ENCODE measurements around the gene SMIM36.
"Not testable (repeated sequence)": the region's sequence is repeated elsewhere in the genome, so short reads cannot be mapped to it uniquely, and the experiment has no call there.

The SMIM36 gene

DNA sequence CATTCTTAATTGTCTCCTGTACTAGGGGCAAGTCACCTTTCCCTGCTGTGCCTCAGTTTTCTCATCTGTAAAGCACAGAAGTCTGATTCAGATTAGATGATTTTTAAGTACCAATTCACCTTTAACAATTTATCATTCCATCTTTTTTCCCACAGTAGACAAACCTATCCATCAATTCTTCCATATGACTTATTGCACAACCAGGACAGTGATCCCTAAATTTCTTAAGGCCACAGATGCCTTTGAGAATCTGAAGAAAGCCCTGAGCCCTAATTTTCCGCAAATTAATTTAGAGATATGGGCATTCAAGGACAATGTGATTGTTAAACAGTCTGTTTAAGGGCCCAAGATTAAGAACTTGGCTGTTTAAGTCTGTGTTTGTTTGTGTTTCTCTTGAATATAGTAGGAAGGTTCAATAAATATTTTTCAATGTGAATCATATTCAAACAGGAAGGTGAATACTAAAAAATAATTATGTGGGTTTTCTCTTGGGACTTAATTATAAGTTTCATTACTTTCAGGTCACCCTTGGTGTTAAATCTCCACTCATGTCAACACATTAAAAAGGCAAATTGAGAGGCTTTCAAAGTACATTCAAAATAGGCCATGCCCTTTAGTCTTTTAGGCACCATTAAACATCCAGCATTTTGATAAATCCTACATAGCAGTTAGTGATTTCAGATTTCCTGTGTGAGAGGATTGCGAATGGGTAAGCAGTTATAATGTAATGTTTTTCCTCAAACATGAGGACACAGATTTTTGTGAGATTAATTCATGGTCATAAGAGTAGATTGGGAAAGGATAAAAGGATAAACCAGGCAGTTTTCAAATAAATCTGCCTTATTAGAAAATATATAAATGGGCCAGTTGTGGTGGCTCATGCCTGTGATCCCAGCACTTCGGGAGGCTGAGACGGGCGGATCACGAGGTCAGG is 54.7 kb downstream of the SMIM36 start:
- DNase-seq (ENCODE audit: low read depth, low spot score) = no peak

DNA sequence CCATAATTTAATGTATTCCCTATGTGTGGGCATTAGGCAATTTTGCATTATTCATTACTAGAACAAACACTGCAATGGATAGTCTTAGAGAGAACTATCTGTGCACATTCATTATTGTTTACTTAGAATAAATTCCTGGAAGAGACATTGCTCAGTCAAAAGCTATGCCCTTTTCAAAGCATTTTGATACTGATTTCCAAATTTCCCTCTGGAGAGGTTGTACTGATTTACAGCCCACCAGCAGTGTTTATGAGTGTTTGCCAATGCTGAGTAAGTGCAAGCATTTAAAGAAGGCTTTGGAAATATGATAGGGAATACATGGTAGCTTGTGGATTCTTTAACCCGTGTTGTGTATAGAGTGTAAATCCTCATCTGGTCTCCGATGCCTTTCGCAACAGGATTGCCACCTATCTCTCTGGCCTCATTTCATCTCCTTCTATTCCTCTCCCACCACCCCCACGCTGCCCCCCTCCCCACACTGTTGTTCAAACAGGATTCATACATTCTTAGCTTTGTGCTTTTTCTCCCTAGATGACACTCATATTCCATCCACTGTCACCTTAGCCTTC is 56.3 kb downstream of the SMIM36 start:
- DNase-seq (ENCODE audit: low read depth, low spot score) = no peak

DNA sequence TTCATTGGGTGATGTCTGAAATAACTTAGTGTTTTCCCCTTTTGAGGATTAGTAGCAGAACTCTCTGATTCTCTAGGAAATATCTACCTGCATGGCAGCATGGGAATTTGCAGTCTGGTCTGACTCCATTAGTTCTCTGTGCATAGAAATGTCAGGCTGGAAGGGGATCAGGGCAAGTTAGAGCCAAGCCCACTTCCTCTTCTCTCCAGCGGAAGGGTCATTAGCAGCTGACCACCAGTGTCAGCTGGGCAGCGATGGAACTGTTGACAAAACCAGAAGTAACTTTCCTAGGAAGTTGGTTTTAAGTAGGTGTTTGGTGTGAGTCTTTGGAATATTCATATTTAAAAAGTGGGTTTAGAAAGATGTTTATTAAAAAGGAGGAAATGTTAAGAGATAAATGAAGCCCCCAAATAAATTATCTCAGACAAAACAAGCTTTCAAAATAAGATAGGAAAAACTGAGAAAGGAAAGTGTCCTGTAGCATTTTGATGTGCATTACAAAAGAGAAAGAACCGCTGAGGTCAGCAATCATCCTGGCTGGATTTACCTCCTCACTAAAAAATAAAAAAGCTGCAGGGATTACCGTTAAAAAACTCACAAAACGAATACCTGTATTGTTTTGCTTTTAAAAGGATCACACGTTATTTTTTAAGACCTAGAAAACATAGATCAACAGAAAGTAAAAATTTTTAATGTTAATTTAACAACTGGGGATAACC is 57.3 kb downstream of the SMIM36 start:
- no peak for DNase-seq (ENCODE audit: low read depth, low spot score)

DNA sequence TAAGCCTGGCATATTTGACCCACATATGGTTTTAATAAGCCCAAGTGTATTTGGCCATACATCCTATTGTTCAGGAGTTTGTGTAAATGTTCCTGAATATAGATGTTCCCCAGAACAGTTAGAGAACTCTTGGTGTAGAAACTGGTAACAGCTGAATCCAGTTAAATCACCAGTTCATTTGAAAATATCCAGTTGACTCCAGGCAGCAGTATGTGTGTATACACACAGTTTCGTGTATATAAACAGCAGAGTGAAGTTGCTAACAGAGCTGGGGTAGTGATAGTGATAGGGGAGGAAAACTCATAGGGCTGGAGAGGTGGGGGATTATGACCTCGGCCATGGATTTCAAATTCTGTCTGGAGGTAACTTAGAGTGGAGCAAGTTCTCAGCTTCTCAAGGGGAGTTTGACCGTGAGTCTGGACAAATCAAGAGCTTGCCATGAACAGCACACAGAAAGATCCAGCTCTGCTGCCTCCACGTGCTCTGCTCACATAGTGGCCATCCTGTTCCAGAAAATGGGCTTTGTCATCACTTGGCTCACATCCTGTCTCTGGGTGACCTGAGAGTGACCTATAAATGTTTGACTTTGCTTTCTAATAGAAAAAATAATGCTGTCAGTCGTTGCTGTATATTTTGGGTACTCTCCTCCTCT is 59.0 kb downstream of the SMIM36 start:
- no peak for DNase-seq (ENCODE audit: low read depth, low spot score)

DNA sequence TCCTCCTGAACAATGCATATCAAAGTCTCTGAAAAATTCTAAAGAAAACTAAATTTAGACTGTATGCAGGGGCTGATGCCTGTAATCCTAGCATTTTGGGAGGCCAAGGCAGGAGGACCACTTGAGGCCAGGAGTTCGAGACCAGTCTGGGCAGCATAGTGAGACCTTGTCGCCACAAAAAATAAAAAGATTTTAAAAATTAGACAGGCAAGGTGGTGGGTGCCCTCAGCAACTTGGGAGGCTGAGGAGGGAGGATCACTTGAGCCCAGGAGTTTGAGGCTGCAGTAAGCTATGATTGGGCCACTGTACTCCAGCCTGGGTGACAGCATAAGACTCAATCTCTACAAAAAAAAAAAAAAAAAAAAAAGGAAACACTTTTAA is 59.5 kb downstream of the SMIM36 start:
- DNase-seq (ENCODE audit: low read depth, low spot score) = no peak

DNA sequence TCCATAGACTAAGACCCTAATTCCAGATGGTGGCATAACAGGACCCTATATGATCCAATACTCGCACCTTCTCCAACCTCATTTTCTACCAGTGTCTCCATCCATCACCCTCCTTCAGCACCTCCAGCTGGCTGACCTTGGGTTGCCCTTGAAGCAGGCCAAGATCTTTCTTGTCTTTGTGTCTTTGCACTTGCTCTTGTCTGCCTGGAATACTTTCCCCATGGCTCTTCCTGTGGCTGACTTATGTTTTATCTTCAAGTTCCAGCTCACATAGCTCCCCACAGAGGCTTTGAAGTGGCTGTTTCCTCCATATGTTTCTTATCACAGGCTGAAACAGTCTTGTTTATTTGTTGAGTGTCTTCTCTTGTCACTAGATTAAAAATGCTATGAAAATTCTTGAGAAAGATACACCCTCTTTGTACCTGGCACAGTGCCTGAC is 60.0 kb downstream of the SMIM36 start:
- DNase-seq (ENCODE audit: low read depth, low spot score) = no peak

DNA sequence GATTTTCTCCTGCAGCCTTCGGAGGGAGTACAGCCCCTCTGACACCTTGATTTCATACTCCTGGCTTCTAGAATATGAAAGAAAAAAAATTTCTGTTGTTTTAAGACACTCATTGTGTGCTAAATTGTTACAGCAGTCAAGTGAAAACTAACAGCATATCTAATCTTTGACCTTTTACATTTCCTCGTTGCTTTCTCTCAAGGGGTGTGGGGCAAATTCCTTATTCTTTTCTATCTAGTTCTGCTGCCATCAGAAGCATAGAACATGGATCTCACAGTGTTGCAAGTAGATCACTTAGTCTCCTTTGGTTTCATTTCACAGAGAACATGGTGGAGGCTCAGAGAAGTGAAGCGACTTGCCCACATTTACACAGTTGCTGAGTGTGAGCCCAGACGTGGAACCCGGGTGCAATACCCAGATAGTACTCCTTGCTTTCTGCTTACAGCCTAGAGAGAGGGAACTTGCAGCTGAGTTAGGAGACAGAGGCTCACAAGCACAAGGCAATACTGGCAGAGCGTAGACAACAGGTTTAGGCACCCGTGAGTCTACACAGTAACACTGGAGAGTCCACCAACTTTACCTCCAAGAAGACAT is 60.9 kb downstream of the SMIM36 start:
- no peak for DNase-seq (ENCODE audit: low read depth, low spot score)

DNA sequence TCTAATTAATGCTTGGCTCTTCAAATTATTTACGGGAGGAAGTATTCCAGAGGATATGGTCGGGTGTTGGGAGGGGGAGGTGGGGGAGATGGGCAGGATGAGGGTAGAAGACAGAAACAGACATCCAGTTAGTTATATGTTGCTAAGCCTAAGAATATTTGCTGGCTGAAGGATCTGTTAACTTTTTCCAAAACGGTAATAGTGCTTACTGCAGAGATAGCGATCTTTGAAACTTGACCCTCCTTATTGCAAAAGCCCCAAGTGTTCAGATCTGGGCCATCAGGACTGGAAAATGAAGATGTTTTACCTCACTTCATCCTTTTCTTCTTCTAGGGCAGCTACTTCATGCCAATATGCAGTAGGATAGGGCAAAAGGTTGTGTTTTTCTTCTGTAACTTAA is 62.6 kb downstream of the SMIM36 start:
- no peak for DNase-seq (ENCODE audit: low read depth, low spot score)

DNA sequence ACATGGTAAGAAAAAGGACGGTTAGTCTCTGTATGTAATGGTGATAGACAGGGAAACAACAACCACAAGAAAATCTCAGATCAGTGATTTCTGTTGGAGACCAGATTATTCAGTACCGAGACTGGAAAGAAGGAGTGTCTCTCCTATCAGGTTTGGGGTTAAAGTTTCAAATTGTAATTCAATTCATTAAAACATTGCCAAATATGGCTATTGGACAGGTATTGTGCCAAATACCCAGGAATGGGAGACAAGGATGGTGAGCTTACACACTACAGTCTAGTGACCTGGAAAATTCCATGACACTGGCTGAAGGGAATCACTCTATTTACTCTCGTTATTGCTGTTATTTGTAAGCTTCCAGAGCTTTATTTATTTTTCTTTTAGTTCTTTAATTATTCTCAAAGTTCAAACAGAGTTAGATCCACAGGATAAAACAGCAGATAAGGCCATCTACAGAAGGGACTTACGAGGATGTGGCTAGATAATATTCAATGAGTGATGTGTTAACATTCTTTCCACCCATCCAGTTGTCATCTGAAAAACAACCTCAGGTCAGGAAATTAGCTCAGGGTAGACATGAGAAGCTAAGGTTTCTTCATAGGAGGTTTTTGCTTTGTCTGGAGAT is 64.6 kb downstream of the SMIM36 start:
- DNase-seq (ENCODE audit: low read depth, low spot score) = no peak

DNA sequence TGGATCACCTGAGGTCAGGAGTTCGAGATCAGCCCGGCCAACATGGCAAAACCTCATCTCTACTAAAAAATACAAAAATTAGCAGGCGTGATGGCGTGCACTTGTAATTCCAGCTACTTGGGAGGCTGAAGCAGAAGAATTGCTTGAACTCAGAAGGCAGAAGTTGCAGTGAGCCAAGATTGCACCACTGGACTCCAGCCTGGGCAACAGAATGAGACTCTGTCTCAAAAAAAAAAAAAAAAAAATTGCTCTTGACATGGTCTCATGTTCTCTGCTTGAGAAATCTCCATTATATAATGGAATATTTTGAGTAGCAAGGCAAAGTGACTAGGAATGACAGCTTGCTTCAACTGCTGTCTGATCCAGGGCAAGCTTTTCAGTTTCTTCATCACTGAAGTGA is 65.2 kb downstream of the SMIM36 start:
- not testable (repeated sequence) for DNase-seq (ENCODE audit: low read depth, low spot score)

DNA sequence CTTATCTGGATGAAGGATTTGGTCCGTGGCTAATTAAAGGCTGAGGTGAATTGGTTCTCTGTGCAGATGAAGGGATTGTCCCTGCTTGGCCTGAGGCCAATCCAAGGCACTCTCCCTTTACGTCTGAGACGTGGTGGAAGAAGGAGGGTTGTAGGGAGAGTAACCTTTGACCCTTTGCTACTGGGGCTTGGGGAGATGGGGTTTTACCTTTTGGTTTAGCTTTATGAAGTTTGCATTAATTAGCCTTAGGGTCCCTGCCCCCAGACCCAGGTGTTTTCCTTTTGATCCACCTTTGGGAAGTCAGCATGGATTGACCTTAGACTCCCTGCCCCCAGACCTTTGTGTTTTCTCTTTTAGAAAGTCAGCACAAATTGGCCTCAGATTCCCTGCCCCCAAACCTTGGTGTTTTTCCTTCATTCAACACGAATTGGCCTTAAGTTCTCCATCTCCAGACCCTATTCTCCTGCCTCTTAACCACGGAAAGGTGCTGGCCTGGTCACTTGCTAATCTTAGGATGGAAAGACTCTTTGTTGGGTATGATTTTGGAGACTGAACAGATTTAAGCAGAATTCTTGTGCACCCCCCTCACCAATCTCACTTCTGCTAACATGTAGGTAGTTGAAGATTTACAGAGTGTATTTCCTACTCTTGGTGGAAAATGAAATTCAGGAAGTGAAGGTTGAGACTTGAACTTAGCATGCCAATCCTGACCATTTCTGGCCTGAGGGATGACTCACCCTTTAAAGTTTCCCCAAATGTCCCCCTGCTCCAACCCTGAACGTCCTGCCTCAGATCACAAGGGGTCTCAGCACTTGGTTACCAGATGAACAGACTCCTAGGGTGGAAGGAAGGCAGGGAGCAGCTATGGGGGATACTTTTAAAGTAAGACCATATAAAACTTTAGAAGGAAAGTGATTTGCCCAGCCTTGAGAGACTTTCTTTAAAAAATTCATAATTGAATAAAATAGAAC is 66.5 kb downstream of the SMIM36 start:
- no peak for DNase-seq (ENCODE audit: low read depth, low spot score)

DNA sequence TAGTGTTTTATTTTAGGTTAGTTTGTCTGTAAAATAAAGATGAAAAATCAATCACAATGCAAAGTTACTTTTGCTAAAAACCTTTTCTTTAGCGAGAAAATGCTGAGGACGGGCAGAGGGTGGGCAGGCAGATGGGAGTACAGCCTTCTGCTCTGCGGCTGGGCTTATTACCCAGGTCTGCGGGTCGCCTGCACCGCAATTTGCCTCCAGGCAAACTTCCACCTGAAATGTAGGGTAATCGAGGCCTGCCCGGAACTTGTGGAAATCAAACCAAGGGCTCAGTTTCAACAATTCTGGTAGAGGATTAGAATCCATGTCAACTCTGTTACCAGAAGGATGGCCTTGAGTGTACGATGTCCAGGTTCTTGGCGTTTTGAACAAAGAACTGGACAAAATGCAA is 67.3 kb downstream of the SMIM36 start:
- no peak for DNase-seq (ENCODE audit: low read depth, low spot score)

DNA sequence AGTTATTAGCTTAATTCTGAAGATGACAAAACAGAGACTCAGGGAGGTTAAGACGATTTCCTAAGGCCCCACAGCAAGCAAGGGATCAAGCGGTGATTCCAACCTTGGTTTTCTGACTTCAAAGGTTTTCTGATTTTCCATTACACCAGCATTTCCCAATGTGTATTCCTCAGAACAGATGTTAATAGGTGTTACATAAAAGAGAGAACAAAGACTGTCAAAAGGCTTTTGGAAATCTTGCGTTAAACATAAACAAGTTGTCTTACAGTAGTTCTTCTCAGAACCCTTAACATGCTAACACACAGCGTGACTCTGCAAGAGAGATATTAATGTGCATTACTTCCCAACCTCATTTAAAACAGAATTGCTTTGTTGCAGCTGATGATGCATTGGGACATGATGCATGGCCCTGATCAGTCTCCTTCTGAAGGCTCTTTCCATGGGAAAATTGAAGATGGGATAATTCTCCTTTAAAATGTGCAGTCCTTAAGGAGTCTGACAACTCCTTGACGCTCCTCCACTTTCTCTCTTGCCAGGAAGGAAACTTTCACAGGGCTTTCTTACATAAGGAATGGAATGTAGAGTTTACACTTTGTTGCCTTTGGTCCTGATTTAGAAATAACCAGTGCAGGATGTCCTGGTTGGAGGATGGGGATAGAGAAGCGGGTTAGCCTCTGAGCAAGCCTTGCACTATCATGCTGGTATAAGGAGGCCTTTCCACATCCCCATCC is 68.1 kb downstream of the SMIM36 start:
- no peak for DNase-seq (ENCODE audit: low read depth, low spot score)

DNA sequence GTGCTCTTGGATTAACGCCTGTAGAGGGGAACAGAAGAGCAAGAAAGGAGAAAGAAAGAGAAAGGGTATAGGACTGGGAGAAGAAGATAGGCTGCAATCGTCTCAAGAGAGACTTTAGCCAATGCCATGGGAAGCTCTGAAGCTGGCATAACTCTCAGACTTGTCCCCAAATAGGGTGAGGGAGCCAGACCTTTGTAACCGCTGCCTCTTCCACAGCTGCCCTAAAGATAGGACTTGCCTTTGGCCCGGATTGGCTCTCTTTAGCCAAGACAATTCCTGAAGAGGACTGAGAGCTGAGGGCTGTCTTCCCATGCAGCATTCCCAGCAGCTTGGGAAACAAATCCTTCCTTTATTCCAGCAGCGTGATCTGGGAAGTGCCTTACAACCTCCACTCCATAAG is 68.8 kb downstream of the SMIM36 start:
- DNase-seq (ENCODE audit: low read depth, low spot score) = no peak

DNA sequence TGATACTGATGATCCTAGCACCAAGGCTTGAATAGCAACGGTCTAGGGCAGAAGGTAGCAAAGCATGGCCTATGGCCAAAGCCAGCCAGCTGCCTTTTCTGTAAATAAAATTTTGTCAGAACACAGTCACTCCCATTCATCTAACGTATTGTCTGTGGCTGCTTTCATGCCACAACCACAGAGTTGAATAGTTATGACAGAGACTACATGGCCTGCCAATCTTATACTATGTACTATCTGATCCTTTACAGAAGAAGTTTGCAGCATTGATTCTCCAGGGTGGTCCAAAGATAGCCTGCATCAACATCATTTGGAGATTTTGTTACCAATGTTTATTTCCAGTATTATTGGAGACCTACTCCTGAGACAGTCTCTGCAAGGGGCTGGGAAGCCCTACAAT is 69.7 kb downstream of the SMIM36 start:
- DNase-seq (ENCODE audit: low read depth, low spot score) = no peak

DNA sequence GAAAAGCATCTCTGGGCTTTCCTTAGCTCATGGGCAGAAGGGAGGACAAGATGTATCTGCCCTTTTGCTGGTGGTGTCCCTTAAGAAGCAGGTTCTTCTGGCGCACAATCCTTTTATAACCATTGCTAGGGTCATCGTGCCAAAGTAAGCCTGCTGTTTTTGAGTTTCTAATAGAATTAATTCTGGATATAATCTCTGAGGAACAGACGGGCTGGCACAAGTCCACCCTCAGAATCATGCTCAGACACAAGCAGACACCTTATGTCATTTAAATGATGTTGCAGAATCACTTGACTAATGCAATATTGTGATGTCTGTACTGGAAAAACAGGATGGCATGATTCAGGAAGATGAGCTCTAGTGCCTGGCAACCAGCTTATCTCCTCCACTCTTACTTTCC is 70.9 kb downstream of the SMIM36 start:
- no peak for DNase-seq (ENCODE audit: low read depth, low spot score)

DNA sequence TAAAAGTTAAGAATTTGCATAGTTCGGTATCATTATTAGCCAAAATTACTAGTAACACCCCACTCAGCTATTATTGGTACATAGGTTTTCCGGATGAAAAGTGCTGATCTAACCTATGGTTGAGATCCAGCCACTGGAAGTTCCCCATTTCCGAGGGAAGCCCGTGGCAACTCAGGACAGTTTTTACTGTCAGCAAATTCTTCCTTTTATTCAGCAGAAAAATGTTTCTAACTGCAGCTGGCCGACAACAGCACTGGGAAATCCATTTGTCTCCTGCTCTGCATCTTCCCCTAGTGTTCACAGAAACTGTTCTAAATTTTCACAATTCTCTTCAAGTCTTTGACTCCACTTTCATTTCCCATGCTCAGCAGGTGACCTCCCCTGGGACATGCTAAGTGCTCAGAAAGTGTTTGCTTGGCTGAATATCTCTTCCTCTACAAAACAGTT is 74.1 kb downstream of the SMIM36 start:
- no peak for DNase-seq (ENCODE audit: low read depth, low spot score)

DNA sequence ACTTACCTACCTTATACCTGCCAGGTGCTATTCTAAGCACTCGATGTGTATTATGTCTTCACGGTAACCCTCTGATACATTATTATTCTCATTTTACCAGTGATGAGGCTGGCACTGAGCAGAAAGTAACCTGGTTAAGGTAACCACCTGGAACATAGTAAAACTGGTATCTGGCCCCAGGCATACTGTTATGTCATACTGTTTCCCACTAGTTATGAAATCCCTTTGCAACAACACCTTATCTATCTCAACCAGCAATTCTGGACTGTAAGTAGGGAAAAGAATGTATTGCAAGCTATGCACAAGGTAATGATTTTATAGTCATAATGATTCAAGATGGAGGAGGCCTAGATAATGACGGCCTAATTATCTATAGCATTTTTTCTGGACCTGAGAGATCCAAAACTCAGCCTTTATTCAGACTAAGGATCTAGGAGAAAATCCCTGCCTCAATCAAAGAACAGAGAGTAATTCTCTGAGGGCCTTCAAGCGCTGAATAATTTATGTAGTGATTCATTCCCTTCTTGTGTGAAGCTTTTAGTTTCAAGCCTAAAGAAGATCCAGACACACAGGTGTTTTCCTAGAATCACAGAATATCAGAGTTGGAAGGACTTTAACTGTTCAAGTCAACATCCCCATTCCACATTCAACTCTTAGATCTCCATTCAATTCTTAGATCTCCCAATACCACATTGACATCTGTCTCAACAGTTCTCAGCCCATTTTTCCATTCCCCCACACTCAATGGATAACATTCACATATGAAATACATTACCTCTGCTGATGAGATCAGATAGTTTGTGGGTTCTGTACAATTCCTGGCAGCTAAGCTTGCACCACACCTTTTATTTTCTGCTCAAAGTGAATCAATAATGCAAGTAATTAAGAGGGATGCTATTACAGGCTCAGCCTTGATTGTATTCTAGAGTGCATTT is 74.8 kb downstream of the SMIM36 start:
- DNase-seq (ENCODE audit: low read depth, low spot score) = no peak

Measured in activated CD4-positive, CD25-positive, alpha-beta regulatory T cell treated with anti-CD3 and anti-CD28 coated beads, Interleukin-2, amount 50 U/mL, for 16 hours (primary cell).